ENCODE results near the gene CACNA1I.
"Not testable (repeated sequence)": the region's sequence is repeated elsewhere in the genome, so short reads cannot be mapped to it uniquely, and the experiment has no call there.

CACNA1I gene

GRCh38 chr22:39733191-39733590 lies 162.6 kb downstream of the CACNA1I start:
- no peak for DNase-seq (ENCODE audit: low read depth in 2 of 2, low spot score in 1 of 2)

- not testable (repeated sequence) for DNase-seq (ENCODE audit: low read depth in 2 of 2, low spot score in 1 of 2)
Observed at GRCh38 chr22:39734046-39734445, 163.5 kb downstream of the CACNA1I start.

GRCh38 chr22:39734866-39735265 lies 164.3 kb downstream of the CACNA1I start:
- no peak for DNase-seq (ENCODE audit: low read depth in 2 of 2, low spot score in 1 of 2)

- DNase-seq (ENCODE audit: low read depth in 2 of 2, low spot score in 1 of 2) = no peak
Observed at GRCh38 chr22:39735776-39736175, 165.2 kb downstream of the CACNA1I start.

GRCh38 chr22:39738746-39739145 lies 168.2 kb downstream of the CACNA1I start:
- DNase-seq (ENCODE audit: low read depth in 2 of 2, low spot score in 1 of 2) = no peak
